Esophagus muscularis mucosa (tissue), 4 donors: Measurements from ENCODE around the gene NID1. TPM values are rescaled to one million over a fixed set of nuclear protein-coding genes. Genes with fewer than 3 reads are reported as not detected.

Experiments used
- DNase-seq: peaks from one replicate; pipeline ENCODE4 v3.0.0-alpha.2; 2017; ENCODE audit errors: extremely low spot score
- H3K27ac ChIP-seq, 4 donors: fragments of 200-600 bp; sonication (generic); replicated peaks in 1 of 4; 1 replicate in 3 of 4; 2 replicates in 1 of 4; pipeline ENCODE4 v1.5.1; 2016 to 2019; ENCODE audit warnings: mild to moderate bottlenecking in 1 of 4
- H3K27me3 ChIP-seq, 4 donors: fragments of 200-600 bp; sonication (generic); one replicate each; pipeline versions ENCODE4 v1.5.1 to v1.6.0; 2016 to 2019
- H3K36me3 ChIP-seq, 4 donors: fragments of 200-600 bp; sonication (generic); one replicate each; pipeline ENCODE4 v1.5.1; 2016 to 2019
- H3K4me1 ChIP-seq, 4 donors: fragments of 200-600 bp; sonication (generic); one replicate each; pipeline ENCODE4 v1.5.1; 2016 to 2019
- H3K4me3 ChIP-seq, 4 donors: fragments of 200-600 bp; sonication (generic); 1 replicate in 2 of 4; 2 replicates in 2 of 4; pipeline ENCODE4 v1.5.1; 2016 to 2019; ENCODE audit warnings: mild to moderate bottlenecking in 4 of 4, moderate library complexity in 1 of 4
- H3K9me3 ChIP-seq, 4 donors: fragments of 200-600 bp; sonication (generic); 1 replicate in 3 of 4; 2 replicates in 1 of 4; pipeline ENCODE4 v1.5.1; 2016 to 2019
- CTCF ChIP-seq, 3 experiments: fragments of 200-600 bp in 2 of 3; fragments of 450-650 bp in 1 of 3; sonication (generic) in 2 of 3; IDR thresholded peaks; one replicate each; pipeline ENCODE4 v1.5.1; 2017 to 2019; ENCODE audit warnings: antibody characterized with exemption in 3 of 3, mild to moderate bottlenecking in 2 of 3, moderate library complexity in 1 of 3
- EP300 ChIP-seq: sonication (generic); formaldehyde crosslinking; IDR thresholded peaks from one replicate; pipeline ENCODE4 v1.6.1; 2017; ENCODE audit warnings: antibody characterized with exemption
- POLR2A ChIP-seq: fragments of 450-650 bp; IDR thresholded peaks from one replicate; pipeline ENCODE4 v1.6.1; 2017; ENCODE audit warnings: antibody characterized with exemption, moderate library complexity, mild to moderate bottlenecking, low read depth
- POLR2AphosphoS5 ChIP-seq, 2 donors: sonication (generic); formaldehyde crosslinking; IDR thresholded peaks; one replicate each; pipeline ENCODE4 v1.6.1; 2017; ENCODE audit warnings: antibody characterized with exemption in 2 of 2
- WGBS: methylation state at CpG from one replicate; pipeline ENCODE4 v1.1.5; 2018; 5-methylcytosine and 5-hydroxymethylcytosine counted together
- intact Hi-C: fragments of 100-400 bp; cut with DNase I; formaldehyde crosslinking; loops from one replicate; pipeline ENCODE4 v1.15.1; 2023
- total RNA-seq, 4 donors: library from RNA; depleted of rRNA; stranded (reverse); fragments of >200 nt; gene quantifications; one replicate each; pipeline versions ENCODE4 v1.1.0 to v1.2.1, GENCODE V29; 2016

NID1 gene, protein sequence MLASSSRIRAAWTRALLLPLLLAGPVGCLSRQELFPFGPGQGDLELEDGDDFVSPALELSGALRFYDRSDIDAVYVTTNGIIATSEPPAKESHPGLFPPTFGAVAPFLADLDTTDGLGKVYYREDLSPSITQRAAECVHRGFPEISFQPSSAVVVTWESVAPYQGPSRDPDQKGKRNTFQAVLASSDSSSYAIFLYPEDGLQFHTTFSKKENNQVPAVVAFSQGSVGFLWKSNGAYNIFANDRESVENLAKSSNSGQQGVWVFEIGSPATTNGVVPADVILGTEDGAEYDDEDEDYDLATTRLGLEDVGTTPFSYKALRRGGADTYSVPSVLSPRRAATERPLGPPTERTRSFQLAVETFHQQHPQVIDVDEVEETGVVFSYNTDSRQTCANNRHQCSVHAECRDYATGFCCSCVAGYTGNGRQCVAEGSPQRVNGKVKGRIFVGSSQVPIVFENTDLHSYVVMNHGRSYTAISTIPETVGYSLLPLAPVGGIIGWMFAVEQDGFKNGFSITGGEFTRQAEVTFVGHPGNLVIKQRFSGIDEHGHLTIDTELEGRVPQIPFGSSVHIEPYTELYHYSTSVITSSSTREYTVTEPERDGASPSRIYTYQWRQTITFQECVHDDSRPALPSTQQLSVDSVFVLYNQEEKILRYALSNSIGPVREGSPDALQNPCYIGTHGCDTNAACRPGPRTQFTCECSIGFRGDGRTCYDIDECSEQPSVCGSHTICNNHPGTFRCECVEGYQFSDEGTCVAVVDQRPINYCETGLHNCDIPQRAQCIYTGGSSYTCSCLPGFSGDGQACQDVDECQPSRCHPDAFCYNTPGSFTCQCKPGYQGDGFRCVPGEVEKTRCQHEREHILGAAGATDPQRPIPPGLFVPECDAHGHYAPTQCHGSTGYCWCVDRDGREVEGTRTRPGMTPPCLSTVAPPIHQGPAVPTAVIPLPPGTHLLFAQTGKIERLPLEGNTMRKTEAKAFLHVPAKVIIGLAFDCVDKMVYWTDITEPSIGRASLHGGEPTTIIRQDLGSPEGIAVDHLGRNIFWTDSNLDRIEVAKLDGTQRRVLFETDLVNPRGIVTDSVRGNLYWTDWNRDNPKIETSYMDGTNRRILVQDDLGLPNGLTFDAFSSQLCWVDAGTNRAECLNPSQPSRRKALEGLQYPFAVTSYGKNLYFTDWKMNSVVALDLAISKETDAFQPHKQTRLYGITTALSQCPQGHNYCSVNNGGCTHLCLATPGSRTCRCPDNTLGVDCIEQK
- 100 to 1,000 TPM; 187 to 390 (median 287) TPM for total RNA-seq

DNA sequence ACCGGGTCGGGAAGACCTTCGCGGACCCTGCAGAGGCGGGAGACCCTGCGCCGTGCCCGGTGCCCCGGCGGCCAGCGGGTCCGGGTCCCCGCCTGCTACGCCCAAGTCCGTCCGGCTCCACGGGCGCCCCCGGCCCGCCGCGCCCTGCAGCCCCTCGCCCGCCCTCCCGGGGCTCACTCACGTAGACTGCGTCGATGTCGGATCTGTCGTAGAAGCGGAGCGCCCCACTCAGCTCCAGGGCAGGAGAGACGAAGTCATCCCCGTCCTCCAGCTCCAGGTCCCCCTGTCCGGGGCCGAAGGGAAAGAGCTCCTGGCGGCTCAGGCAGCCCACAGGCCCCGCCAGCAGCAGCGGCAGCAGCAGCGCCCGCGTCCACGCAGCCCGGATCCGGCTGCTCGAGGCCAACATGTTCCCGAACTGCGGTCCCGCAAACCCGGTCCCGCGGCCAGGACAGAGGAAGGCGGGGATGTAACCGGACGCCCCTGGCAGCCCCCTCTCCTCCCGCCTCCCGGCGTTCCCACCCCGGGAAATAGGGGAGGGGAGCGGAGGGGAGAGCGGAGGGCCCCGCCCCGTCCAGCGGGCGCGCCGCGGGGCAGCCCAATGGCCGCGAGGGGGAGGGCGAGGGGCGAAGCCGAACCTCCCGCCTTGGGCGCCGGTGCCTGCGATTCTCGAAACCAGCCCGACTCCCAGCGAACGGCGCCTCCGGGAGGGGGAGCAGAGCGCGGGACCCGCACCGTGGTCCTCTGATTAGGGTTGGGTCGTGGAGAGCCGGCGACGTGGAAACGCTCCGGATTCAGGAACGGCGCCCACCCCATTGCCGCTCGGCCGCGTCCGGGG, at the start of gene NID1:
TSS of gene NID1 (minus strand) at position 417 of the 835 bp plus-strand sequence. CDS start at position 406, 11 bp downstream.
- TF ChIP-seq EP300 (peak; percentile 62), POLR2AphosphoS5 (IDR thresholded peaks at IDR 0.05) (peak in 1 of 2 donors; percentile 97), CTCF (IDR thresholded peaks at IDR 0.05) (peak; percentile 39 to 44 (median 43)), POLR2A (peak; percentile 69)
- intact Hi-C loops = loop anchor here (5.0 to 10.0 kb wide), 3 partner anchors 48 to 560 kb away; partner anchors contain the start of gene B3GALNT2
- WGBS = under 1% methylated on average over 31 of the region's 100 CpGs
- Histone ChIP-seq H3K36me3 (peaks cover 0 to 24% (median 8%) of the 10 kb centered on the region in 4 donors), H3K4me3 (peak within 1 kb of the TSS; percentile 63 to 90 (median 79)), H3K4me1 (peaks cover 30 to 71% (median 64%) of the 10 kb centered on the region in 4 donors), H3K27ac (peak within 1 kb of the TSS; percentile 89 to 99 (median 96)), H3K27me3 (peaks cover 0 to 4% (median 0%) of the 10 kb centered on the region in 4 donors), H3K9me3 (no peaks in the 10 kb centered on the region)
- DNase-seq = peak; percentile 96

GRCh38 chr1:236114076-236114747, 49.3 kb upstream of the NID1 start:
- no peak for DNase-seq
- H3K4me3 ChIP-seq = no peak overlapping the region
- no peak for TF ChIP-seq POLR2A
- TF ChIP-seq EP300 = no peak
- TF ChIP-seq POLR2AphosphoS5 (IDR thresholded peaks at IDR 0.05) = no peak
- no peak for TF ChIP-seq CTCF (IDR thresholded peaks at IDR 0.05)
- no peaks in the 10 kb centered on the region for H3K27me3 ChIP-seq
- no peaks in the 10 kb centered on the region for H3K36me3 ChIP-seq
- no peaks in the 10 kb centered on the region for H3K4me1 ChIP-seq
- WGBS = 86% methylated on average over 5 of the region's 5 CpGs
- H3K27ac ChIP-seq = no peak overlapping the region
- intact Hi-C loops = no loop called here
- H3K9me3 ChIP-seq = no peaks in the 10 kb centered on the region

- H3K27ac ChIP-seq = no peak overlapping the region
- H3K4me3 ChIP-seq = no peak overlapping the region
- no peaks in the 10 kb centered on the region for H3K9me3 ChIP-seq
- H3K27me3 ChIP-seq = peaks cover 0 to 4% (median 0%) of the 10 kb centered on the region in 4 donors
- TF ChIP-seq POLR2AphosphoS5 (IDR thresholded peaks at IDR 0.05) (no peak), EP300 (no peak), POLR2A (no peak), CTCF (IDR thresholded peaks at IDR 0.05) (no peak)
- no peaks in the 10 kb centered on the region for H3K36me3 ChIP-seq
- DNase-seq = no peak
- H3K4me1 ChIP-seq = no peaks in the 10 kb centered on the region
- WGBS = 84% methylated on average over 10 of the region's 15 CpGs
- intact Hi-C loops = no loop called here
Observed at GRCh38 chr1:236113324-236114032, 48.6 kb upstream of the NID1 start.
